HG03039 (cell line): ENCODE results near the gene TYK2.

Experiments
- ATAC-seq: cut with Tn5 transposase; IDR thresholded peaks from one replicate; pipeline ENCODE4 v1.9.1; 2021; ENCODE audit warnings: mild to moderate bottlenecking, moderate library complexity; ENCODE audit not compliant: unreplicated experiment

The TYK2 gene

DNA sequence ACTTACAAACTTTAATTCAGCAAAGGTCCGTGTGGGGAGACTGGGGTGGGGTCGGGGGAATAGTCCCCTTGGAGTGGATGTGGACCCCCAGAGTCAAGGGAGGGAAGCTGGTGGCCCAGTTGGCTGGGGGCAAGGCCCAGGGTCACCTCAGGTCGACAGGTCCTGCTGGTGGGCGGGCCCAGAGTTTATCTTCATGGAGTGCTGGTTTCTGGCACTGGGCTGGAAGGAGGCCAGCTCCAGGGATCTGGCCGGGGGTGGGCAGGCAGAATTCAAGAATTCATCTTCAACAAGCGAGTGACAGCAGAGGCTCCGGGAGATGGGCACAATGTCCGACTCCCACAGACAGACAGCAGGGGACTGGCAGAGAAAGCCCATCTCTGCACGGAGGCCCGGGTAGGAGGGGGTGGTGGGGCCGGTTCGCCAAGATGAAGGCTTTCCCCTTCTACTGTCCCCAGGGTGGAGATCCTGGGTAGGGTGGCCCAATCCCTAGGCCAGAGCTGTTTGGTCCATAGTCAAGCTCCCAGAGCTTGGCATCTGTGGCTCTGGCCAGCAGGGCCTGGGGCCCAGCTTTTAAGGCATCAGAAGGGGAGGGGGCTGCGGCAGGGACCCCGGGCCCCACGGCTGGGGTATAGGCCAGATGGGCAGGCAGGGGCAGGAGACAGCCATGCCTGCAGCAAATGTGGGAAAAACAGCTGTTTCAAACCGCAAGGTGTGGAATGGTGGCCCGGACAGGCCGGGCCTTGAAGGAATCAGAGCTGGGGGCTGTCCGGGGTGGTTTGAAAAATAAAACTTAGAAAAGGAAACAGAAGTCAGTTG, 63.9 kb downstream of the TYK2 start:
- no peak for ATAC-seq

DNA sequence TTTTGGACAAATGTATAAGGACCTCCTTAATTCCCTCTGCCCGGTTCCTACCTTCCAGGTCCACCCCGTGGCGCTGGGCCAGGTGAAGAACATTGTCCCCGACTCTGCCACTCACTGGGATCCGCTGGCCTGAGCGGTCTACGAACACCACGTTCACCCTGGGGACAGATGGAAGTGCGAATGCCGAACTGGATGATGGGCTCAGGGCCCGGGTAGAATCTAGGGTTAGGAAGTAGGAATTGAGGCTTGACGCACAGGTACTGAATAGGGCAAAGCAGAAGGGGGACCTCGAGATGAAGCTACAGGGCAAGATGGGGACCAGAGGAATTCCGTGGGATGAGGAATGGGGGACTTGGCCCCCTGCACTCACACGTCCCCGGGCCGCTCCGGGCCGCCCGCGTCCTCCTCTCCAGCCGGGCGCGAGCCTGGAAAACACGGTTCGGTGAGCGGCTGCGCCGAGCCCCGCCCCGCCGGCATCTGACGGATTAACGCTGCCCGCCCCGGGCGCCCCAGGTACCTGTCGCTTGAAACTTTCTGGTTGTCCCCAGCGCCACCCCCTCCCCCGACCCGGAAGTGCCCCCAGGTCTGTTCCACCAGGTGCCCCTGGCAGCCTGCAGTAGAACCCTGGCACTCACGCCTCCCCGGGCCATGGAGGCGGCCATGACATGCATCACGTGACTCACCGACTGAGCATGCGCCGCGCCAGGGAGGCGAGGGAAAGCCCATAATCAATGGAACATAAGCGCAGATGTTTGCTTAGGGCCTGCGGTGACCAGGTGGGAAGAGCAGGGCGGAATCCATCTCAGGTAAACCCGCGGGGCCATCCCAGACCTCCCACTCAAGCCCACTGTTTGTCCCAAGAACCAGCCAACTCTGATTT, 64.8 kb downstream of the TYK2 start, which contains the start of gene FDX2:
Gene FDX2 (minus strand): TSS at position 681 of the 880 bp plus-strand sequence. CDS start 19 bp downstream, at position 662.
- no peak for ATAC-seq

DNA sequence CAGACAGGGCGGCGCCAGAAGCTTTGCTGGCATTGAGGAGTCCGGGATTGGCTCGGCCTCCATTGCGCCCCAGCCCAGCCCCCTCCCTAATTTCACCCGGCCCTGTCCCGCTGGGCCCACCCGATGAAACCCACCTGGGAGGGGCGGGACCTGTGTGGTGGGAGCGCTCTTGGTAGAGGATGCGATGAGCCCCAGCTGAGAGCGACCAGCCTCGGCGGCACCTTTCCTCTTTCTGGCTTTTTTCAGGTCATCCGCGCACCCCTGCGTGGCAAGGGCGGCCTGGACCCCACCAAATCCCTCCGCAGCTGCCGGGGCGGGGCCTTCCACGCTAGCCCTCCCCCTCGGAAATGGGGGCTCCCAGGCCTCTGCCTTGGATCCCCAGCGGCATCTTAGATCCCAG, 70.9 kb downstream of the TYK2 start, which contains the start of gene ZGLP1:
Gene ZGLP1 (minus strand): TSS at position 393 of the 400 bp plus-strand sequence.
- no peak for ATAC-seq

DNA sequence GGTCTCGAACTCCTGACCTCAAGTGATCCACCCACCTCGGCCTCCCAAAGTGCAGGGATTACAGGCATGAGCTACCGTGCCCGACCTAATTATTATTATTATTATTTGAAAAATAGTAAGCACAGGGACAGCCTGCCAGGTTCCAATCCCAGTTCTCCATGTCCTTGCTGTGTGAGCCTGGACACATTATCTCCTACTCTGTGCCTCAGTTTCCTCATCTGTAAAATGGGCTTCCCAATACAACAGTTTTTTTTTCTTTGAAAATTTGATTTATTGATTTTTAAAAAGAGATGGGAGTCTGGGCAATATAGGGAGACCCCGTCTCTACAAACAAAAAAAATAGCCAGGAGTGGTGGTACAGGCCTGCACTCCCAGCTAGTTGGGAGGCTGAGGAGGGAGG, 74.0 kb downstream of the TYK2 start:
- ATAC-seq = no peak

DNA sequence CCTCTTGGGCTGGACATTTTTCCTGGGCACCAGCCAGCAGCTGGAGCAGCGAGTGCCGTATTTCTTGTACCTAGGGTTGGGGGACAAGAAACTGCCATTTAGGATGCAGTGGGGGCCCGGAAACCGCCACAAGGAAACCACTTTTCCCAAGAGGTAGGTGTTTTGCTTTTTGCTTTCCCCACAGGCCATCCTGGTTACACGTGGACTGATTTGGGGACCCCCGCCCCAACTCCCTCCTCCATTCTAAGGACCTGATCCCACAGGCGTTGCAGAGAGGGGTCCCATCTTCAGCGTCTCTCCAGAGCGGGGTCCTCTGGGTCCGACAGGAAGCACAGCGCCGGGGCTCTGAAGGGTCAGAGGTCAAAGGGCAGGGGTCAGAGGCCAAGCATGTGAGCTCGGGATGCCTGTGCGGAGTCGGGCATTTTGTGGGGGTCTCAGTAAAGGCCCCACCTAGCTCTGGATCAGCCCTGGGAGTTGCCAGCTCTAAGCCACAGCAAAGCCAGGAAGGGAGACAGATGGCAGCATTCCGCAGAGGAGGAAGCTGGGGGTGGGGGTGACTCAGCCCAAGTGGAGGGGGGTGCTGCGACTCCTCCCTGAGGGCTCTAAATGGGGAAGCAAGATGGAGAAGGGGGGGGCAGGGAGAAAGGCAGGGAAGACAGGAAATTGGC, 75.1 kb downstream of the TYK2 start:
- no peak for ATAC-seq
